Stomach (tissue), 9 donors: ENCODE results near the gene ROS1. TPM values are rescaled to one million over a fixed set of nuclear protein-coding genes. Genes with fewer than 3 reads are reported as not detected.
A peak's percentile ranks its signal among the peaks of the same experiment; 100 is the strongest.

Experiments used
- DNase-seq, 2 donors: peaks; one replicate each; pipeline versions ENCODE4 v3.0.0 to v3.0.0-alpha.2; 2013 to 2019
- H3K27ac ChIP-seq, 5 donors: fragments of 200-600 bp in 4 of 5; sonication (generic) in 4 of 5; one replicate each; pipeline ENCODE4 v1.5.1; 2013 to 2019; ENCODE audit warnings: mild to moderate bottlenecking in 1 of 5, moderate library complexity in 1 of 5
- H3K27me3 ChIP-seq, 3 donors: fragments of 200-600 bp; sonication (generic); one replicate each; pipeline ENCODE4 v1.5.1; 2017 to 2019; ENCODE audit warnings: mixed run types in 1 of 3
- H3K36me3 ChIP-seq, 4 donors: fragments of 200-600 bp; sonication (generic); 1 replicate in 3 of 4; 2 replicates in 1 of 4; pipeline ENCODE4 v1.5.1; 2016 to 2019
- H3K4me1 ChIP-seq, 4 donors: fragments of 200-600 bp; sonication (generic); one replicate each; pipeline ENCODE4 v1.5.1; 2016 to 2019
- H3K4me3 ChIP-seq, 4 donors: fragments of 200-600 bp; sonication (generic) in 3 of 4; one replicate each; pipeline ENCODE4 v1.5.1; 2016 to 2019; ENCODE audit warnings: mild to moderate bottlenecking in 1 of 4
- H3K9me3 ChIP-seq, 4 donors: fragments of 200-600 bp; sonication (generic); one replicate each; pipeline ENCODE4 v1.5.1; 2016 to 2019
- CTCF ChIP-seq, 7 experiments: fragments of 450-650 bp in 4 of 7; fragments of 200-600 bp in 3 of 7; sonication (generic) in 3 of 7; IDR thresholded peaks; one replicate each; pipeline ENCODE4 v1.5.1; 2016 to 2019; ENCODE audit warnings: antibody characterized with exemption in 7 of 7, control low read depth in 2 of 7, mild to moderate bottlenecking in 1 of 7
- EP300 ChIP-seq: sonication (generic); formaldehyde crosslinking; IDR thresholded peaks from one replicate; pipeline ENCODE4 v1.6.1; 2017; ENCODE audit warnings: antibody characterized with exemption
- POLR2A ChIP-seq, 4 donors: fragments of 450-650 bp; IDR thresholded peaks; one replicate each; pipeline ENCODE4 v1.6.1; 2016; ENCODE audit warnings: antibody characterized with exemption in 4 of 4, control low read depth in 2 of 4, mild to moderate bottlenecking in 1 of 4, moderate library complexity in 1 of 4
- POLR2AphosphoS5 ChIP-seq, 3 donors: sonication (generic); formaldehyde crosslinking; IDR thresholded peaks; one replicate each; pipeline ENCODE4 v1.6.1; 2016; ENCODE audit warnings: antibody characterized with exemption in 3 of 3
- WGBS, 5 donors: extraction: QIAGEN DNeasy Blood & Tissue Kit in 3 of 5; methylation state at CpG; one replicate each; pipeline versions ENCODE4 v1.1.5 to v1.1.7; 2013 to 2018; 5-methylcytosine and 5-hydroxymethylcytosine counted together
- intact Hi-C: fragments of 100-400 bp; cut with DNase I; formaldehyde crosslinking; loops from one replicate; pipeline ENCODE4 v1.15.1; 2023; ENCODE audit warnings: low total_unique reads
- polyA plus RNA-seq, 3 donors: library from polyadenylated mRNA; stranded (reverse); fragments of 200-250 nt; gene quantifications; one replicate each; pipeline ENCODE4 v1.2.3, GENCODE V29; 2013
- total RNA-seq, 5 donors: library from RNA; depleted of rRNA; stranded (reverse); fragments of >200 nt; gene quantifications; one replicate each; pipeline versions ENCODE4 v1.1.0 to v1.2.3, GENCODE V29; 2014 to 2016
- donor health status: healthy with polysubstance abuse.
- donor health status: Bipolar disorder and iron deficiency.
- donor health status: healthy.

Gene ROS1
- total and polyA plus RNA-seq, 8 donors, result 0.08 to 4.3 (median 2.1) TPM; not detected in 4

DNA sequence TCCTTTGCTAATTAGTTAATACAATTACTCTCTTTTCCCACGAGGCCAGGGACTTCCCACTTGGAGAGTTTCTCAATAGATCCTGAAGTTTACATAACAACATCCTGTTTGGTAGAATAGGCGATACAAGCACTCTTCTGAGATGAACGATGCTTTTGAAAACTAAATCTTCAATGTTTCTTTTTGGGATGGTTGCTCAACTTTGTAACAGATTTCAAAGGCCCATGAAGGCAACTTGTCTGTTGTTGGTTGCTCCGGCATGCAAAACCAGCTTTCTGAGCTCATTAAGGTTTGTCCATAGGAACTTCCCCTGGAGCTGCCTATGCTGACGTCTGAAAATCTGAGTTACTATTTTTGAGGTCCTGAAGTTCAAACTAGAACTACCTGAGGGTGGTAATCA is 25.9 kb upstream of the ROS1 start:
- peaks cover 12 to 35% (median 21%) of the 10 kb centered on the region in 4 donors for H3K4me1 ChIP-seq
- H3K36me3 ChIP-seq, result no peaks in the 10 kb centered on the region
- peak overlapping the region in 1 of 5 donors; percentile 31 for H3K27ac ChIP-seq
- no peaks in the 10 kb centered on the region for H3K9me3 ChIP-seq
- H3K4me3 ChIP-seq, result no peak overlapping the region
- 19 to 49% (median 39%) methylated on average over 5 of the region's 5 CpGs for WGBS, 5 donors
- TF ChIP-seq POLR2AphosphoS5 (IDR thresholded peaks at IDR 0.05), result no peak
- no peak for TF ChIP-seq EP300
- TF ChIP-seq CTCF (IDR thresholded peaks at IDR 0.05), result no peak
- TF ChIP-seq POLR2A (IDR thresholded peaks at IDR 0.05), result no peak
- intact Hi-C loops, result no loop called here
- H3K27me3 ChIP-seq, result no peaks in the 10 kb centered on the region
- DNase-seq, result no peak

GRCh38 chr6:117449549-117450439 is 24.1 kb upstream of the ROS1 start:
- no peaks in the 10 kb centered on the region for H3K36me3 ChIP-seq
- peak overlapping the region in 1 of 5 donors; percentile 23 for H3K27ac ChIP-seq
- H3K4me1 ChIP-seq, result peaks cover 12 to 32% (median 21%) of the 10 kb centered on the region in 4 donors
- H3K9me3 ChIP-seq, result no peaks in the 10 kb centered on the region
- peak; percentile 58 to 90 for DNase-seq
- TF ChIP-seq EP300, result no peak
- TF ChIP-seq POLR2AphosphoS5 (IDR thresholded peaks at IDR 0.05), result no peak
- TF ChIP-seq CTCF (IDR thresholded peaks at IDR 0.05), result peak in 5 of 7 experiments; percentile 35 to 77 (median 74)
- TF ChIP-seq POLR2A (IDR thresholded peaks at IDR 0.05), result no peak
- 33 to 39% (median 38%) methylated on average over 10 of the region's 10 CpGs for WGBS, 5 donors
- intact Hi-C loops, result loop anchor here (5.0 kb wide), 1 partner anchor 103 kb away; no protein-coding TSS in a partner anchor
- no peak overlapping the region for H3K4me3 ChIP-seq
- no peaks in the 10 kb centered on the region for H3K27me3 ChIP-seq

DNA sequence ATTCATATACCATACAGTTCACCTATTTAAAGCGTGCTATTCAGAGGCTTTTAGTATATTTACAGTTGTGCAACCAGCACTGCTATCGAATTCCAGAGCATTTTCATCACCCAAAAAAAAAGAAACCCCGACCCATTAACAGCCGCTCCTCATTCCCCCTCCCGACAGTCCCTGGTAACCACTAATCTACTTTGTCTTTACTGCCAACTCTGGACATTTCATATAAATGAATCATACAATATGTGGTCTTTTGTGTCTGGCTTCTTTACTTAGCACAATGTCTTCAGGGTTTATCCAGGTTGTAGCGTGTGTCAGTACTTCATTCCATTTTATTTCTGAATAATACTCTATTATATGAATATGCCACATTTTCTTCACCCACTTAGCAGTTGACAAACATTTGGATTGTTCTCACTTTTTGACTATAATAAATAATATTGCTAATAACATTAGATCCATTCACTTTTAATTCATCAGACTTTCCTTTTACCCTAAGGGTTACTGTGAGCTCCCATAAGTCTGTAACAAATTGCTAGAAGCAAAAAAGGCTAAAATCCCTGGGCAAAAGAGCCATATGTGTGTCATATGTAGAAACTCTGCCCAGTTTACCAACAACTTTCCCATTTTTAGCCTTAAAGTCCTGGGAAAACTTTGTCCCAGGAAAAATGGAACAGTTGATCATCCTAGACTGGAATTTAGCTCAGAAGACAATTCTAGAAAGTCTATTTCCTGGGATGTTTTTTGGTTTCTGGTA is 23.2 kb upstream of the ROS1 start:
- 17 to 38% (median 26%) methylated on average over 6 of the region's 6 CpGs for WGBS, 5 donors

More for the DNA sequence above, 23.2 kb upstream of the ROS1 start:
- Histone ChIP-seq H3K4me1 (peaks cover 12 to 32% (median 21%) of the 10 kb centered on the region in 4 donors), H3K27ac (peak overlapping the region in 1 of 5 donors; percentile 23), H3K36me3 (no peaks in the 10 kb centered on the region), H3K4me3 (no peak overlapping the region), H3K9me3 (no peaks in the 10 kb centered on the region), H3K27me3 (no peaks in the 10 kb centered on the region)
- peak in 1 of 2 donors; percentile 32 for DNase-seq
- no peak for TF ChIP-seq CTCF (IDR thresholded peaks at IDR 0.05)
- no peak for TF ChIP-seq EP300
- no peak for TF ChIP-seq POLR2AphosphoS5 (IDR thresholded peaks at IDR 0.05)
- TF ChIP-seq POLR2A (IDR thresholded peaks at IDR 0.05), result no peak
- intact Hi-C loops, result loop anchor here (5.0 kb wide), 1 partner anchor 103 kb away; no protein-coding TSS in a partner anchor
